Transverse colon (tissue), 4 donors: ENCODE measurements around the gene MOGAT1.

Experiments used
- EP300 ChIP-seq: sonication (generic); formaldehyde crosslinking; IDR thresholded peaks from one replicate; pipeline ENCODE4 v1.6.1; 2017; ENCODE audit warnings: antibody characterized with exemption, low read depth
- POLR2A ChIP-seq: fragments of 450-650 bp; IDR thresholded peaks from one replicate; pipeline ENCODE4 v1.6.1; 2016; ENCODE audit warnings: antibody characterized with exemption, mild to moderate bottlenecking, moderate library complexity
- POLR2AphosphoS5 ChIP-seq, 3 donors: sonication (generic); formaldehyde crosslinking; IDR thresholded peaks; one replicate each; pipeline ENCODE4 v1.6.1; 2016; ENCODE audit warnings: antibody characterized with exemption in 3 of 3
- TF ChIP-seq, protein P1 (sequence below), 5 experiments: fragments of 200-600 bp in 3 of 5; fragments of 450-650 bp in 2 of 5; sonication (generic) in 3 of 5; IDR thresholded peaks; 1 replicate in 2 of 5; 2 replicates in 3 of 5; pipeline ENCODE4 v1.5.1; 2016 to 2017; ENCODE audit warnings: antibody characterized with exemption in 5 of 5, inconsistent platforms in 3 of 5, mild to moderate bottlenecking in 2 of 5, moderate library complexity in 1 of 5

DNA sequence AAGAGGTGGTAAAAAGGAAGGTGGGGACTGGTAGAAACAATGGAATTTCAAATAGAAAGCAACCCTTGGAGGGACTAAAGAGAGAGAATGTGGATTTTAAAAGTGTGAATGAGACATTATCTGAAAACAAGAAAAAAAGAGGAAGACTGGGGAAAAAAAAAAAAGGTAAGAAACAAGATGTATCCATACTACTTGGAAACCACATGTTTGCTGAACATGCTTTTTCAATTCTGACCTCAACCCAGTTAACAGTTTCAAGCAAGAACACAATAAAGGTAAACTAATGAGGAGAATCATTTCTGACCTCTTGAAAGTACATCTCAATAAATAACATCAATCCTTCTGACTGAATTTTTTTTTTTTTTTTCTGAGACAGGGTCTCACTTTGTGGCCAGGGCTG, 18.2 kb upstream of the MOGAT1 start:
- TF ChIP-seq, protein P1, sequence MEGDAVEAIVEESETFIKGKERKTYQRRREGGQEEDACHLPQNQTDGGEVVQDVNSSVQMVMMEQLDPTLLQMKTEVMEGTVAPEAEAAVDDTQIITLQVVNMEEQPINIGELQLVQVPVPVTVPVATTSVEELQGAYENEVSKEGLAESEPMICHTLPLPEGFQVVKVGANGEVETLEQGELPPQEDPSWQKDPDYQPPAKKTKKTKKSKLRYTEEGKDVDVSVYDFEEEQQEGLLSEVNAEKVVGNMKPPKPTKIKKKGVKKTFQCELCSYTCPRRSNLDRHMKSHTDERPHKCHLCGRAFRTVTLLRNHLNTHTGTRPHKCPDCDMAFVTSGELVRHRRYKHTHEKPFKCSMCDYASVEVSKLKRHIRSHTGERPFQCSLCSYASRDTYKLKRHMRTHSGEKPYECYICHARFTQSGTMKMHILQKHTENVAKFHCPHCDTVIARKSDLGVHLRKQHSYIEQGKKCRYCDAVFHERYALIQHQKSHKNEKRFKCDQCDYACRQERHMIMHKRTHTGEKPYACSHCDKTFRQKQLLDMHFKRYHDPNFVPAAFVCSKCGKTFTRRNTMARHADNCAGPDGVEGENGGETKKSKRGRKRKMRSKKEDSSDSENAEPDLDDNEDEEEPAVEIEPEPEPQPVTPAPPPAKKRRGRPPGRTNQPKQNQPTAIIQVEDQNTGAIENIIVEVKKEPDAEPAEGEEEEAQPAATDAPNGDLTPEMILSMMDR (IDR thresholded peaks at IDR 0.05), result no peak
- TF ChIP-seq POLR2A (no peak), EP300 (no peak), POLR2AphosphoS5 (IDR thresholded peaks at IDR 0.05) (no peak)
